Osteocyte (in vitro differentiated cells): Measurements from ENCODE around the gene TUBGCP3. TPM values are rescaled to one million over a fixed set of nuclear protein-coding genes. Genes with fewer than 3 reads are reported as not detected.

Experiments
- DNase-seq: peaks from one replicate; pipeline ENCODE4 v3.0.0; 2021; ENCODE audit warnings: mixed read lengths; ENCODE audit not compliant: unreplicated experiment; ENCODE audit errors: extremely low spot score
- H3K27ac Mint-ChIP-seq: one replicate; pipeline ENCODE4 v1.8.0; 2021; ENCODE audit warnings: mild to moderate bottlenecking, mixed read lengths; ENCODE audit not compliant: unreplicated experiment
- H3K27me3 Mint-ChIP-seq: one replicate; pipeline ENCODE4 v1.8.0; 2021; ENCODE audit warnings: mixed read lengths; ENCODE audit not compliant: unreplicated experiment
- H3K36me3 Mint-ChIP-seq: one replicate; pipeline ENCODE4 v1.8.0; 2021; ENCODE audit warnings: mixed read lengths; ENCODE audit not compliant: unreplicated experiment
- H3K4me1 Mint-ChIP-seq: one replicate; pipeline ENCODE4 v1.8.0; 2021; ENCODE audit warnings: mixed read lengths; ENCODE audit not compliant: unreplicated experiment
- H3K4me3 Mint-ChIP-seq: one replicate; pipeline ENCODE4 v1.8.0; 2021; ENCODE audit warnings: mild to moderate bottlenecking, moderate library complexity, mixed read lengths; ENCODE audit not compliant: unreplicated experiment
- H3K9me3 Mint-ChIP-seq: one replicate; pipeline ENCODE4 v1.8.0; 2021; ENCODE audit warnings: mixed read lengths; ENCODE audit not compliant: unreplicated experiment
- total RNA-seq: library from RNA; stranded (reverse); gene quantifications from 2 replicates; pipeline ENCODE4 v1.2.1, GENCODE V29; 2021
- TF ChIP-seq, protein P1 (sequence below): fragments of 200-600 bp; sonication (generic); IDR thresholded peaks from 2 replicates; pipeline ENCODE4 v1.5.0; 2021; ENCODE audit warnings: antibody characterized with exemption, mild to moderate bottlenecking, moderate library complexity

Gene TUBGCP3
- total RNA-seq, 1 donor from 2014 or later, result 26.1 TPM

- Mint-ChIP-seq H3K4me1 (no peaks in the 10 kb centered on the region), H3K36me3 (no peaks in the 10 kb centered on the region), H3K9me3 (no peaks in the 10 kb centered on the region), H3K27ac (no peak overlapping the region), H3K27me3 (peaks cover 49% of the 10 kb centered on the region), H3K4me3 (no peak overlapping the region)
- TF ChIP-seq, protein P1, sequence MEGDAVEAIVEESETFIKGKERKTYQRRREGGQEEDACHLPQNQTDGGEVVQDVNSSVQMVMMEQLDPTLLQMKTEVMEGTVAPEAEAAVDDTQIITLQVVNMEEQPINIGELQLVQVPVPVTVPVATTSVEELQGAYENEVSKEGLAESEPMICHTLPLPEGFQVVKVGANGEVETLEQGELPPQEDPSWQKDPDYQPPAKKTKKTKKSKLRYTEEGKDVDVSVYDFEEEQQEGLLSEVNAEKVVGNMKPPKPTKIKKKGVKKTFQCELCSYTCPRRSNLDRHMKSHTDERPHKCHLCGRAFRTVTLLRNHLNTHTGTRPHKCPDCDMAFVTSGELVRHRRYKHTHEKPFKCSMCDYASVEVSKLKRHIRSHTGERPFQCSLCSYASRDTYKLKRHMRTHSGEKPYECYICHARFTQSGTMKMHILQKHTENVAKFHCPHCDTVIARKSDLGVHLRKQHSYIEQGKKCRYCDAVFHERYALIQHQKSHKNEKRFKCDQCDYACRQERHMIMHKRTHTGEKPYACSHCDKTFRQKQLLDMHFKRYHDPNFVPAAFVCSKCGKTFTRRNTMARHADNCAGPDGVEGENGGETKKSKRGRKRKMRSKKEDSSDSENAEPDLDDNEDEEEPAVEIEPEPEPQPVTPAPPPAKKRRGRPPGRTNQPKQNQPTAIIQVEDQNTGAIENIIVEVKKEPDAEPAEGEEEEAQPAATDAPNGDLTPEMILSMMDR, result no peak
- no peak for DNase-seq
These were observed 34.4 kb upstream of the TUBGCP3 start for GRCh38 chr13:112622375-112622774.

DNA sequence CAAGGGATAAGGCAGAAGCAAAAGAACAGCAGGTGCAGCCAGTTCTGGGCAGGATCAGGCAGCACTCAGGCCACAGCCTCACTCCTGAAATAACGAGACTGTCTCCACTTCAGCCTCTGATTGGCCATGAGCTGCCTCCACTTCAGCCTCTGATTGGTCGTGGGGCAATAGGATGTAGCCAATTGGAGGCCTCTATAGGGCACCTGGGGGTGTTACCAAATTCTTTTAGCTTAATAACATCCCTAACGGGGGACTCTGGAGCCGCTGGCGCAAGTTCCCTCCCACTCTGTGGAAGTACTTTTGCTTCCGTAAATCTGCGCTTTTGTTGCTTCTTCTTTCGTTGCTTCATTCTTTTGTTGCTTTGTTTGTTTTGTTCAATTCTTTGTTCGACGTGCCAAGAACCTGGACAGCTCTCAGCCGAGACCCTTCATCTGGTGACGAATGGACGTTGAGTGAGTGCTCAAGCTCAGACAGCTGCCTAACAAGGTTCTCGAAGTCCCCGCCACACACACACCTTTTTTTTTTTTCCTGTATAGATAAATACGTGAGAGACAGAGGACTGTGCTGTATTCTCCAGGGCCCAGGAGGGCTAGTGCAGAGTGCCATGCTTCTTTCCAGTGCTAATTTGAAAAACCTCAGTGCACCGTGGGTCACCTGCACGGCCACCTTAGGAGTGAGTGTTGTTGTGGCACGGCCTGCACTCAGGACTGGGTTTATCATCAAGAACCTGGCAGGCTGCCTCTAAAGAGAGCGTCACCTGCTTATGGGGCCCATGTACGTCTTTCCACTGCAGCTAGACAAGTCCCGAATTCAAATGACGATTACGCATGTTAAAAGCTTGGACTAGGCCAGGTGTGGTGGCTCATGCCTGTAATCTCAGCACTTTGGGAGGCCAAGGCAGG is 32.0 kb upstream of the TUBGCP3 start:
- TF ChIP-seq, protein P1, result no peak
- no peak overlapping the region for H3K27ac Mint-ChIP-seq
- peaks cover 52% of the 10 kb centered on the region for H3K27me3 Mint-ChIP-seq
- DNase-seq, result peak; percentile 62
- no peaks in the 10 kb centered on the region for H3K4me1 Mint-ChIP-seq
- H3K9me3 Mint-ChIP-seq, result no peaks in the 10 kb centered on the region
- H3K4me3 Mint-ChIP-seq, result no peak overlapping the region
- no peaks in the 10 kb centered on the region for H3K36me3 Mint-ChIP-seq

GRCh38 chr13:112618501-112618900 is 30.5 kb upstream of the TUBGCP3 start:
- Mint-ChIP-seq H3K27me3 (peaks cover 53% of the 10 kb centered on the region), H3K4me3 (no peak overlapping the region), H3K36me3 (no peaks in the 10 kb centered on the region), H3K4me1 (no peaks in the 10 kb centered on the region), H3K9me3 (no peaks in the 10 kb centered on the region), H3K27ac (no peak overlapping the region)
- TF ChIP-seq, protein P1, result no peak
- DNase-seq, result peak; percentile 69

GRCh38 chr13:112617754-112618375 is 29.9 kb upstream of the TUBGCP3 start:
- H3K27ac Mint-ChIP-seq, result no peak overlapping the region
- H3K9me3 Mint-ChIP-seq, result no peaks in the 10 kb centered on the region
- H3K4me1 Mint-ChIP-seq, result no peaks in the 10 kb centered on the region

More at GRCh38 chr13:112617754-112618375, 29.9 kb upstream of the TUBGCP3 start:
- H3K4me3 Mint-ChIP-seq, result no peak overlapping the region
- TF ChIP-seq, protein P1, result no peak
- H3K36me3 Mint-ChIP-seq, result no peaks in the 10 kb centered on the region
- peak; percentile 70 for DNase-seq
- peaks cover 48% of the 10 kb centered on the region for H3K27me3 Mint-ChIP-seq
